WERI-Rb-1 (cell line): Measurements from ENCODE around the gene ATRN.

Source experiments
- DNase-seq: peaks from one replicate; pipeline ENCODE4 v3.0.0-alpha.2; 2020
- H3K27ac ChIP-seq: fragments of 250-450 bp; sonication (Bioruptor Pico); 2 replicates; pipeline ENCODE4 v1.5.1; 2020; ENCODE audit warnings: mild to moderate bottlenecking, moderate library complexity
- H3K27me3 ChIP-seq: fragments of 250-450 bp; sonication (Bioruptor Pico); 2 replicates; pipeline ENCODE4 v1.5.1; 2021; ENCODE audit warnings: mild to moderate bottlenecking, low read depth, moderate library complexity; ENCODE audit not compliant: insufficient read depth, severe bottlenecking
- H3K36me3 ChIP-seq: fragments of 250-450 bp; sonication (Bioruptor Pico); 2 replicates; pipeline ENCODE4 v1.5.1; 2020; ENCODE audit warnings: mild to moderate bottlenecking, moderate library complexity
- H3K4me3 ChIP-seq: 2 replicates; pipeline ENCODE4 v1.5.1; 2011; ENCODE audit warnings: low read depth, mild to moderate bottlenecking, control low read depth, low read length
- H3K9me3 ChIP-seq: fragments of 250-450 bp; sonication (Bioruptor Pico); 2 replicates; pipeline ENCODE4 v1.5.1; 2021; ENCODE audit warnings: mild to moderate bottlenecking, moderate library complexity; ENCODE audit not compliant: severe bottlenecking
- CTCF ChIP-seq: IDR thresholded peaks from 2 replicates; pipeline ENCODE4 v1.5.1; 2011; ENCODE audit warnings: low read depth, mild to moderate bottlenecking, control low read depth, inconsistent platforms, low read length

Gene ATRN

GRCh38 chr20:3479025-3479424 lies 8.2 kb downstream of the ATRN start:
- TF ChIP-seq CTCF: no peak
- H3K27me3 ChIP-seq: no peaks in the 10 kb centered on the region
- no peak overlapping the region for H3K4me3 ChIP-seq
- no peak overlapping the region for H3K27ac ChIP-seq
- no peak for DNase-seq
- no peaks in the 10 kb centered on the region for H3K36me3 ChIP-seq
- H3K9me3 ChIP-seq: no peaks in the 10 kb centered on the region

- no peaks in the 10 kb centered on the region for H3K9me3 ChIP-seq
- TF ChIP-seq CTCF: no peak
- H3K27me3 ChIP-seq: no peaks in the 10 kb centered on the region
- DNase-seq: no peak
- H3K36me3 ChIP-seq: no peaks in the 10 kb centered on the region
- no peak overlapping the region for H3K4me3 ChIP-seq
- no peak overlapping the region for H3K27ac ChIP-seq
Observed at GRCh38 chr20:3479759-3480615, 9.2 kb downstream of the ATRN start.

- Histone ChIP-seq H3K36me3 (no peaks in the 10 kb centered on the region), H3K9me3 (peaks cover 11% of the 10 kb centered on the region), H3K4me3 (no peak overlapping the region), H3K27me3 (no peaks in the 10 kb centered on the region), H3K27ac (no peak overlapping the region)
- no peak for DNase-seq
- no peak for TF ChIP-seq CTCF
Observed at GRCh38 chr20:3483309-3483708, 12.5 kb downstream of the ATRN start.

- no peak for DNase-seq
- H3K27me3 ChIP-seq: no peaks in the 10 kb centered on the region
- TF ChIP-seq CTCF: no peak
- H3K27ac ChIP-seq: no peak overlapping the region
- H3K36me3 ChIP-seq: no peaks in the 10 kb centered on the region
- peaks cover 11% of the 10 kb centered on the region for H3K9me3 ChIP-seq
- no peak overlapping the region for H3K4me3 ChIP-seq
Observed at GRCh38 chr20:3483784-3484183, 13.0 kb downstream of the ATRN start.

- H3K9me3 ChIP-seq: peaks cover 11% of the 10 kb centered on the region
- H3K27me3 ChIP-seq: no peaks in the 10 kb centered on the region
- TF ChIP-seq CTCF: no peak
- H3K27ac ChIP-seq: no peak overlapping the region
- DNase-seq: no peak
- H3K36me3 ChIP-seq: no peaks in the 10 kb centered on the region
- no peak overlapping the region for H3K4me3 ChIP-seq
Observed at GRCh38 chr20:3485913-3486312, 15.1 kb downstream of the ATRN start.

GRCh38 chr20:3486850-3487249 lies 16.0 kb downstream of the ATRN start:
- peaks cover 11% of the 10 kb centered on the region for H3K9me3 ChIP-seq
- no peak for TF ChIP-seq CTCF
- no peak overlapping the region for H3K27ac ChIP-seq
- H3K36me3 ChIP-seq: no peaks in the 10 kb centered on the region
- no peaks in the 10 kb centered on the region for H3K27me3 ChIP-seq
- no peak for DNase-seq
- no peak overlapping the region for H3K4me3 ChIP-seq
